PC-3 (cell line): ENCODE data around the gene CAPS2.

ENCODE experiments used
- CTCF ChIP-seq: fragments of 300-600 bp; sonication (generic); conservative IDR thresholded peaks from 2 replicates; pipeline ENCODE4 v1.5.1; 2017; ENCODE audit warnings: antibody characterized with exemption, low read depth, mild to moderate bottlenecking, low read length
- EZH2 ChIP-seq: fragments of 300-600 bp; sonication (generic); IDR thresholded peaks from one replicate; pipeline ENCODE4 v1.6.1; 2017; ENCODE audit warnings: antibody characterized with exemption, mild to moderate bottlenecking, low read length; ENCODE audit not compliant: unreplicated experiment

GRCh38 chr12:75294797-75295196 is 35.3 kb downstream of the CAPS2 start:
- TF ChIP-seq CTCF (no peak), EZH2 (no peak)
